GM20000 (cell line): Measurements from ENCODE around the gene BAZ2B.

Experiments
- DNase-seq: peaks from one replicate; pipeline ENCODE4 v3.0.0; 2012; ENCODE audit warnings: low spot score
- TF ChIP-seq, protein P1 (sequence below): IDR thresholded peaks from 2 replicates; pipeline ENCODE4 v1.5.1; 2012; ENCODE audit warnings: mild to moderate bottlenecking, control low read depth; ENCODE audit errors: extremely low read depth, missing control alignments

Gene BAZ2B

DNA sequence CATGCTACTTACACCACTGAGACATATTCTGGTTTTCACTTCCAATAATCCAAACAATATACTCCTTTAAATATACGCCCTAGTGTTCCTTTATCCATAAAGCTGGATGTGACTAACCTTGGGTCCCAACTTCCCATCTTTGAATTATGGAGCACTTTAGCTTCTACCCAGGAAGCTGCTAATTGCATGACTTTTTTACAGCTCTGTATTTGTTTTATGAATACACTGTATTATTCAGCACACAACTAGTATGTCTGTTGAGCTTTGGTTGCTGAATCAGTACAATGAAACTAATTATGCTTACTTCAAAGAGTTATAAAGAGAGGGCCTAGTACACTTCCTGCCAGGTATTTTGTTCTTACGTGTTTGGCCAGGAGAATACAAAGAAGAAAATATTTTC, 118.5 kb downstream of the BAZ2B start:
- DNase-seq = no peak
- TF ChIP-seq, protein P1, sequence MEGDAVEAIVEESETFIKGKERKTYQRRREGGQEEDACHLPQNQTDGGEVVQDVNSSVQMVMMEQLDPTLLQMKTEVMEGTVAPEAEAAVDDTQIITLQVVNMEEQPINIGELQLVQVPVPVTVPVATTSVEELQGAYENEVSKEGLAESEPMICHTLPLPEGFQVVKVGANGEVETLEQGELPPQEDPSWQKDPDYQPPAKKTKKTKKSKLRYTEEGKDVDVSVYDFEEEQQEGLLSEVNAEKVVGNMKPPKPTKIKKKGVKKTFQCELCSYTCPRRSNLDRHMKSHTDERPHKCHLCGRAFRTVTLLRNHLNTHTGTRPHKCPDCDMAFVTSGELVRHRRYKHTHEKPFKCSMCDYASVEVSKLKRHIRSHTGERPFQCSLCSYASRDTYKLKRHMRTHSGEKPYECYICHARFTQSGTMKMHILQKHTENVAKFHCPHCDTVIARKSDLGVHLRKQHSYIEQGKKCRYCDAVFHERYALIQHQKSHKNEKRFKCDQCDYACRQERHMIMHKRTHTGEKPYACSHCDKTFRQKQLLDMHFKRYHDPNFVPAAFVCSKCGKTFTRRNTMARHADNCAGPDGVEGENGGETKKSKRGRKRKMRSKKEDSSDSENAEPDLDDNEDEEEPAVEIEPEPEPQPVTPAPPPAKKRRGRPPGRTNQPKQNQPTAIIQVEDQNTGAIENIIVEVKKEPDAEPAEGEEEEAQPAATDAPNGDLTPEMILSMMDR = no peak

DNA sequence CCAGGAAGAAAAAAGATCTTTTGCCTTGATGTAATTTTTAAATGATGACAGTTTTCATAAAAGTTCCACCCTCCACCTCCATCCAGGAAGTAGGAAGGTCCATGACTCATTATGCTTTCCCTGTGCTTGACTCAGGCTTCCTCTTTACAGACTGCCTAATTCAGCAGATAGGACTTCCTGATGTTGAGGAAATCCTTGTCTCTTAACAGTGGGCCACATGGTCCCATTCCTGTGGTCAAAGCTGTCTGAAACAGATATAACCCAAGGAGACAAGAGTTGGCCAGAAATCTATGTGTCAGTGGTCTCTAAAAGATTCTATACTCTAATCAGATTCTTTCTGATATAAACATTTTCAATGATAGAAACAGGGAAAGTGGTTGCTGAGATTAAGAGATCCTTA, 119.1 kb downstream of the BAZ2B start:
- TF ChIP-seq, protein P1 = no peak
- no peak for DNase-seq

DNA sequence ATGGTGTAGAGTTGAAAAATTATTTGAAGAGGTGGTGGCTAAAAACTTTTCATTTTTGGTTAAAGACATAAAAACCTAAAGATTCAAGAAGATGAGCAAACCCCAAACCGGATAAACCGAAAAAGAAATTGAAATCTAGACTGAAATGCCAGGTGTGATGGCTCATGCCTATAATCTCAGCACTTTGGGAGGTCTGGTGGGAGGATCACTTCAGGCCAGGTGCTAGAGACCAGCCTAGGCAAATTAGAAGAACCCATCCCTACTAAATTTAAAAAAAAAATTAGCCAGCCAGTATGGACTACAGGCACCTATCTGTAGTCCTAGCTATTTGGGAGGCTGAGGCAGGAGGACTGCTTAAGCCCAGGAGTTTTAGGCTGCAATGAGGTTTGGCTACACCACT, 126.9 kb downstream of the BAZ2B start:
- TF ChIP-seq, protein P1 = no peak
- no peak for DNase-seq

DNA sequence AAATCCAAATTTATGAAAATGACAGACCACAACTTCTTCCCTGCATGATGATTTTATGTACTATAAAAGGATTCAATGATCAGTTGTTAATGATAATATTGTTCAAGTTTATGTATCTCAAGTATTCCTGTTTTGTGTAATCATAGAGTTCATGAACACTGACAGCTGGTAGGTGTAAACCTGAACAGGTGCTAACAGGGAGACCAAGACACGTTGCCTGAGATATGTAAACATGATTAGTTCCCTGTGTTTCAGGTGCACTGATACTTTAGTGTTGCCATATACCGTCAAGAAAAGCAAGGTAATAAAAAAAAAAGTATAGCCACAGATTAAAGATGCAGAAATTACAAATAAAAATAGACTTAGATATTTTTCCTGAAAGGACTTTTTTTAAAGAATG, 131.8 kb downstream of the BAZ2B start:
- DNase-seq = no peak
- TF ChIP-seq, protein P1 = no peak

DNA sequence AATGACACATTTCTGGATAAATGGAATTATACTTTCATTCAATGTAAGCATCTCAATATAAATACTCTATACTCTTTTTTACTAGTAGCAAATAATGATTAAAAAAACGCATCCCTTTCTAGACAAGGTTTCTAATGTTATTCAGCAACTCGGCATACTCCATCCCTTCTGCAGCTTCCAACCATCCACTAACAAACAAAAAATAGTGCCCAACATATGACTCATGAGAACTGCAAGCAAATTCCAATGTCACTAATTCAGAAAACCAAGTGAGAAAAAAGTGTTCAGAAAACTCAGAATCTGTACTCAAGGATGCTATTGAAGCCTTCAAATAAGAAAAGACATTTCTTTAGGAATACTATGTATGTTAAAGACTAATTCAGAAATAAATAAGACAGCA, 140.0 kb downstream of the BAZ2B start:
- DNase-seq = no peak
- TF ChIP-seq, protein P1 = no peak

DNA sequence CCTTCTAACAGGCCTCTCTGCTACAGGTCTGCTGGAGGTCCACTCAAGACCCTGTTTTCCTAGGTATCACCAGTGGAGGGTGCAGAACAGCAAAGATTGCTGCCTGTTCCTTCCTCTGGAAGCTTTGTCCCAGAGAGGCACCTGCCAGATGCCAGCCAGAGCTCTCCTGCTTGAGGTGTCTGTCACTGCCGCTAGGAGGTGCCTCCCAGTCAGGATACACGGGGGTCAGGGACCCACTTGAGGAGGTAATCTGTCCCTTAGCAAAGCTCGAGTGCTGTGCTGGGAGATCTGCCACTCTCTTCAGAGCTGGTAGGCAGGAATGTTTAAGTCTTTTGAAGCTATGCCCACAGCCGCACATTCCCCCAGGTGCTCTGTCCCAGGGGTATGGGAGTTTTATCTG, 140.6 kb downstream of the BAZ2B start:
- DNase-seq = no peak
- TF ChIP-seq, protein P1 = no peak

DNA sequence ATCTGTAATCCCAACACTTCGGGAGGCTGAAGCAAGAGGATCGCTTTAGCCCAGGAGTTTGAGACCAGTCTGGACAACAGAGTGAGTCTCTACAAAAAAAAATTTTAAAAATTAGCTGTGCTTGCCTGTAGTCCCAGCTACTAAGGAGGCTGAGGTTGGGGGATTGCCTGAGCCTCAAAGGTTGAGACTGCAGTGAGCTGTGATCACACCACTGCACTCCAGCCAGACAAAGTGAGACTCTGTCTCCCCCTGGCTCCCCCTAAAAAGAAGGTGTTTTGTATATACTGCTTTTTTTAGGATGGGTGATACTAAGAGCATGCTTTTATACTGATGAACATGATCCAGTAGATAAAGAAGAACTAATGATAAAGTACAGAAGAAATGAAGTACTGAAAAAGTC, 145.0 kb downstream of the BAZ2B start:
- DNase-seq = no peak
- TF ChIP-seq, protein P1 = no peak
